ENCODE data around the gene OTX2.

DNA sequence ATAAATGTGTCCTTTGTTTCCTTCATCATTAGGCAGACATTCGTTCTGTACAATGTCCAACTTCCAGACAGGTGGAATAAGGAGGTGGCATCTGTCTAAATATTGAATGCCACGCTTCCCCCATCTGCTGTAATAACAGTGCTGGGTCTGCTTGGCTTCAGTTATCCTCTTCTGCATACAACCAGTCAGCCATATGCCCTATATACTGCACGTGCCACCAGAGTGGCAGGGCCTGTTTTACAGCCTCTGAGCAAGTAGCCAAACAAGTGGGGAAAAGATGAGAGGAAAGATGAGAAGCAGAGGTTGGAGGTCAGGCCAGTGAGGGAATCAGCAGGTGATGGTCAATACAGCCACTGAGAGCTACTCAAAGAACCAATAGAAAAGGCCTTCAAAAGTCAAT lies 55.4 kb downstream of the OTX2 start:
- TF ChIP-seq USF1 (IDR thresholded peaks at IDR 0.05) (no peak), TCF12 (IDR thresholded peaks at IDR 0.05; ENCODE audit: low read depth) (no peak), EP300 (IDR thresholded peaks at IDR 0.05; ENCODE audit: borderline replicate concordance) (no peak), REST (IDR thresholded peaks at IDR 0.05; ENCODE audit: low read depth) (no peak), TAF1 (IDR thresholded peaks at IDR 0.05; ENCODE audit: low read depth) (no peak), NFIC (IDR thresholded peaks at IDR 0.05) (no peak), CEBPB (IDR thresholded peaks at IDR 0.05) (no peak), RAD21 (IDR thresholded peaks at IDR 0.05; ENCODE audit: low read depth) (no peak)
